Measurements from ENCODE around the gene DNAJB11.
"Not testable (repeated sequence)": the region's sequence is repeated elsewhere in the genome, so short reads cannot be mapped to it uniquely, and the experiment has no call there.

DNAJB11 gene

GRCh38 chr3:186552408-186553031 lies 18.0 kb upstream of the DNAJB11 start:
- Histone ChIP-seq H3K36me3 (ENCODE audit: control insufficient read depth, insufficient read depth, low read length) (peaks cover 3% of the 10 kb centered on the region; the same call in 1 of the 2 replicates), H3K4me3 (ENCODE audit: low read length) (no peak overlapping the region), H3K9me3 (ENCODE audit: control insufficient read depth, insufficient read depth, low read length) (no peaks in the 10 kb centered on the region), H3K27me3 (ENCODE audit: control insufficient read depth, insufficient read depth, low read length) (no peaks in the 10 kb centered on the region), H3K4me1 (ENCODE audit: control insufficient read depth, insufficient read depth, low read length) (no peaks in the 10 kb centered on the region), H3K27ac (ENCODE audit: low read length) (no peak overlapping the region)
- no peak for DNase-seq (ENCODE audit: low read depth, low spot score)
- 100% methylated on average over 1 of the region's 5 CpGs for WGBS (ENCODE audit: insufficient coverage, insufficient read length)

DNA sequence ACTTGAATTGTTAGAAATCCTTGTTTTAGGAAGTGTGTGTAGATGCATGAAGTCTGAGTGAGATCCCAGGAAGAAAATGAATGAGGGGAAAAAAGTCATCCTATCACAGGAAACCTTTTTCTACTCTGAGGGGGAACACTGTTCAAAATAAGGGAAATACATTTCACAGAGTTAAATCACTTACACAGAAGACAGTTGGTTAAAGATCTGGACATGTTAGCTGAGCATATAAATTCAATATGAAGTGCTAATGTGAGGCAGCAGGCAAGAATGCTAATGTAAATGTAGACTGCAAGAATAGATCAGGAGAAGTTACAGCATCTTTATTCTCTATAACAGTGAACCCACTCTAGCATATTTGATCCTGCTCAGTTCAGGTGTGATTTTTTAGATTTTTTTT lies 5.9 kb upstream of the DNAJB11 start:
- no peaks in the 10 kb centered on the region for H3K9me3 ChIP-seq (ENCODE audit: control insufficient read depth, insufficient read depth, low read length)
- H3K4me1 ChIP-seq (ENCODE audit: control insufficient read depth, insufficient read depth, low read length): 0 out of 2 replicates have a peak, but pooled peaks cover 1% of the 10 kb centered on the region
- H3K4me3 ChIP-seq (ENCODE audit: low read length): no peak overlapping the region
- no peaks in the 10 kb centered on the region; the same call in 1 of the 2 replicates for H3K36me3 ChIP-seq (ENCODE audit: control insufficient read depth, insufficient read depth, low read length)
- H3K27me3 ChIP-seq (ENCODE audit: control insufficient read depth, insufficient read depth, low read length): no peaks in the 10 kb centered on the region
- DNase-seq (ENCODE audit: low read depth, low spot score): no peak
- H3K27ac ChIP-seq (ENCODE audit: low read length): no peak overlapping the region

DNA sequence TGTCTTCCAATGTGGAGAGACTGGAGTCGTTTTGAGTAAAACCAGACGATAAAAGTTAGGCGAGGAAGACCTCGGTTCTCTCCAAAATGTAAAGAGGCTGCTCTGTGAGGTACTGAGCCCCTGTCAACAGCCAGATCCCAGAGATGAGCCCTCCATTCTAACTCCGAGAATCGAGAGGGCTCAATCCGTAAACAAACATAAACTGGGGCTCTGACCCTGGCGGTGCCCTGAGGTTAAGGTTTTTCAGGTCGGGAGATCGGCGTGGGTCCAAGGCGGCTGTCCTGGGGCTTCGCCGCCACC lies 3.8 kb upstream of the DNAJB11 start:
- Histone ChIP-seq H3K27me3 (ENCODE audit: control insufficient read depth, insufficient read depth, low read length) (no peaks in the 10 kb centered on the region), H3K36me3 (ENCODE audit: control insufficient read depth, insufficient read depth, low read length) (no peaks in the 10 kb centered on the region; the same call in 1 of the 2 replicates), H3K4me1 (ENCODE audit: control insufficient read depth, insufficient read depth, low read length) (0 out of 2 replicates have a peak, but pooled peaks cover 1% of the 10 kb centered on the region), H3K4me3 (ENCODE audit: low read length) (peak overlapping the region; percentile 93), H3K27ac (ENCODE audit: low read length) (no peak overlapping the region), H3K9me3 (ENCODE audit: control insufficient read depth, insufficient read depth, low read length) (no peaks in the 10 kb centered on the region)
- no CpG with 5 or more reads among the region's 14 CpGs for WGBS (ENCODE audit: insufficient coverage, insufficient read length)
- no peak for DNase-seq (ENCODE audit: low read depth, low spot score)

- peak; percentile 76 for DNase-seq (ENCODE audit: low read depth, low spot score)
These were observed 3.2 kb upstream of the DNAJB11 start, which contains the start of gene TBCCD1 for GRCh38 chr3:186567072-186567921. TBCCD1 (minus strand) TSS chr3:186567339; CDS start chr3:186564329, 3,010 bp downstream.

GRCh38 chr3:186569361-186569760 lies 1.2 kb upstream of the DNAJB11 start:
- H3K9me3 ChIP-seq (ENCODE audit: control insufficient read depth, insufficient read depth, low read length); H3K27me3 ChIP-seq (ENCODE audit: control insufficient read depth, insufficient read depth, low read length); H3K4me1 ChIP-seq (ENCODE audit: control insufficient read depth, insufficient read depth, low read length); H3K36me3 ChIP-seq (ENCODE audit: control insufficient read depth, insufficient read depth, low read length); DNase-seq (ENCODE audit: low read depth, low spot score); H3K4me3 ChIP-seq (ENCODE audit: low read length); H3K27ac ChIP-seq (ENCODE audit: low read length): not testable (repeated sequence)
- no CpG with 5 or more reads among the region's 11 CpGs for WGBS (ENCODE audit: insufficient coverage, insufficient read length)

More at GRCh38 chr3:186567072-186567921, 3.2 kb upstream of the DNAJB11 start, which contains the start of gene TBCCD1:
- Histone ChIP-seq H3K9me3 (ENCODE audit: control insufficient read depth, insufficient read depth, low read length) (no peaks in the 10 kb centered on the region), H3K36me3 (ENCODE audit: control insufficient read depth, insufficient read depth, low read length) (no peaks in the 10 kb centered on the region; the same call in 1 of the 2 replicates), H3K4me1 (ENCODE audit: control insufficient read depth, insufficient read depth, low read length) (0 out of 2 replicates have a peak, but pooled peaks cover 1% of the 10 kb centered on the region), H3K27ac (ENCODE audit: low read length) (no peak within 1 kb of the TSS), H3K4me3 (ENCODE audit: low read length) (peak within 1 kb of the TSS; percentile 93), H3K27me3 (ENCODE audit: control insufficient read depth, insufficient read depth, low read length) (no peaks in the 10 kb centered on the region)
- WGBS (ENCODE audit: insufficient coverage, insufficient read length): no CpG with 5 or more reads among the region's 66 CpGs

- H3K27ac ChIP-seq (ENCODE audit: low read length): no peak overlapping the region
- no peaks in the 10 kb centered on the region for H3K27me3 ChIP-seq (ENCODE audit: control insufficient read depth, insufficient read depth, low read length)
- no peak for DNase-seq (ENCODE audit: low read depth, low spot score)
- H3K4me1 ChIP-seq (ENCODE audit: control insufficient read depth, insufficient read depth, low read length): 0 out of 2 replicates have a peak, but pooled peaks cover 1% of the 10 kb centered on the region
- no peaks in the 10 kb centered on the region; the same call in 1 of the 2 replicates for H3K36me3 ChIP-seq (ENCODE audit: control insufficient read depth, insufficient read depth, low read length)
- no peaks in the 10 kb centered on the region for H3K9me3 ChIP-seq (ENCODE audit: control insufficient read depth, insufficient read depth, low read length)
- no CpG with 5 or more reads among the region's 7 CpGs for WGBS (ENCODE audit: insufficient coverage, insufficient read length)
- peak overlapping the region; percentile 50; the same call in 1 of the 2 replicates for H3K4me3 ChIP-seq (ENCODE audit: low read length)
These were observed 783 bp upstream of the DNAJB11 start for GRCh38 chr3:186569779-186570095.

GRCh38 chr3:186570941-186571643 lies 572 bp downstream of the DNAJB11 start:
- Histone ChIP-seq H3K9me3 (ENCODE audit: control insufficient read depth, insufficient read depth, low read length) (no peaks in the 10 kb centered on the region), H3K27ac (ENCODE audit: low read length) (no peak overlapping the region), H3K4me1 (ENCODE audit: control insufficient read depth, insufficient read depth, low read length) (0 out of 2 replicates have a peak, but pooled peaks cover 1% of the 10 kb centered on the region), H3K4me3 (ENCODE audit: low read length) (peak overlapping the region; percentile 93), H3K36me3 (ENCODE audit: control insufficient read depth, insufficient read depth, low read length) (peaks cover 5% of the 10 kb centered on the region; the same call in 1 of the 2 replicates), H3K27me3 (ENCODE audit: control insufficient read depth, insufficient read depth, low read length) (no peaks in the 10 kb centered on the region)
- DNase-seq (ENCODE audit: low read depth, low spot score): no peak
- no CpG with 5 or more reads among the region's 21 CpGs for WGBS (ENCODE audit: insufficient coverage, insufficient read length)

GRCh38 chr3:186571644-186572013 lies 1.1 kb downstream of the DNAJB11 start:
- no peak for DNase-seq (ENCODE audit: low read depth, low spot score)
- Histone ChIP-seq H3K36me3 (ENCODE audit: control insufficient read depth, insufficient read depth, low read length) (peaks cover 6% of the 10 kb centered on the region; the same call in 1 of the 2 replicates), H3K27ac (ENCODE audit: low read length) (no peak overlapping the region), H3K27me3 (ENCODE audit: control insufficient read depth, insufficient read depth, low read length) (no peaks in the 10 kb centered on the region), H3K4me3 (ENCODE audit: low read length) (no peak overlapping the region), H3K9me3 (ENCODE audit: control insufficient read depth, insufficient read depth, low read length) (no peaks in the 10 kb centered on the region), H3K4me1 (ENCODE audit: control insufficient read depth, insufficient read depth, low read length) (no peaks in the 10 kb centered on the region)
- no CpG with 5 or more reads among the region's 2 CpGs for WGBS (ENCODE audit: insufficient coverage, insufficient read length)

DNA sequence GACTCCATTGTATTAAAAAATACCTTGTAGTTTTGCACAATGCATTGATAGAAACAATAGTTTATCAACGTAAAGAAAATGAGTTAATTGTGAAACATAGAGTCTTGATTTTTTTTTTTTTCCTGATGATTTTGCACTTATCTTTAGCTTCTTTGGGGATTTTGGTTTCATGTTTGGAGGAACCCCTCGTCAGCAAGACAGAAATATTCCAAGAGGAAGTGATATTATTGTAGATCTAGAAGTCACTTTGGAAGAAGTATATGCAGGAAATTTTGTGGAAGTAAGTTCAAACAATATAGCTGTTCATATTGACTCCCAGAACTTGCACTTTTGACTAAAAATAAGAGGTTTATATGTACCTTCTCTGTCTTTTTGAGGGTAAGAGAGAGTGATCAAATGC lies 7.0 kb downstream of the DNAJB11 start:
- H3K27ac ChIP-seq (ENCODE audit: low read length): no peak overlapping the region
- WGBS (ENCODE audit: insufficient coverage, insufficient read length): no CpG with 5 or more reads among the region's 2 CpGs
- peaks cover 10% of the 10 kb centered on the region for H3K36me3 ChIP-seq (ENCODE audit: control insufficient read depth, insufficient read depth, low read length)
- H3K4me3 ChIP-seq (ENCODE audit: low read length): no peak overlapping the region
- no peaks in the 10 kb centered on the region for H3K4me1 ChIP-seq (ENCODE audit: control insufficient read depth, insufficient read depth, low read length)
- no peak for DNase-seq (ENCODE audit: low read depth, low spot score)
- H3K9me3 ChIP-seq (ENCODE audit: control insufficient read depth, insufficient read depth, low read length): no peaks in the 10 kb centered on the region
- H3K27me3 ChIP-seq (ENCODE audit: control insufficient read depth, insufficient read depth, low read length): no peaks in the 10 kb centered on the region

DNA sequence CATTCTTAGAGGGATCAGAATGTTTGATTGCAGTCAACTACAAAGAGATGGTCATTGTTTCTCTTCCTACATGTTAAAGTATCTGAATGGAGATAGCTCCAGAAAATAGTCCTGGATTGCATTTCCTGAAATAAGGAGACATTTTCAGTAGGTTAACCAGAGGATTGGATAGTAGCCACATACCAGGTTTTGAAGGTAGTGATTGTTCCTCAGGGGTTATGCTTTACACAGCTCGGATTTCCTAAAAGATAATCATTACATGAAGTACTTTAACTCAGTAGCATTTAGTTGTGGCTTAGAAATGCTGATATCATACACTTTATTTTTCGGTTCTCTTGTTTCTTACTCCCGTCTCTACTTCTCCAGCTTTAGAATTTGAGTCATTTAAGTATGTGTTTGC lies 10.3 kb downstream of the DNAJB11 start:
- DNase-seq (ENCODE audit: low read depth, low spot score): no peak
- Histone ChIP-seq H3K4me3 (ENCODE audit: low read length) (no peak overlapping the region), H3K27ac (ENCODE audit: low read length) (no peak overlapping the region), H3K36me3 (ENCODE audit: control insufficient read depth, insufficient read depth, low read length) (peaks cover 19% of the 10 kb centered on the region), H3K4me1 (ENCODE audit: control insufficient read depth, insufficient read depth, low read length) (no peaks in the 10 kb centered on the region), H3K27me3 (ENCODE audit: control insufficient read depth, insufficient read depth, low read length) (no peaks in the 10 kb centered on the region), H3K9me3 (ENCODE audit: control insufficient read depth, insufficient read depth, low read length) (no peaks in the 10 kb centered on the region)
- WGBS (ENCODE audit: insufficient coverage, insufficient read length): no CpG with 5 or more reads among the region's 3 CpGs
